Measurements from ENCODE around the gene HEPACAM.

DNA sequence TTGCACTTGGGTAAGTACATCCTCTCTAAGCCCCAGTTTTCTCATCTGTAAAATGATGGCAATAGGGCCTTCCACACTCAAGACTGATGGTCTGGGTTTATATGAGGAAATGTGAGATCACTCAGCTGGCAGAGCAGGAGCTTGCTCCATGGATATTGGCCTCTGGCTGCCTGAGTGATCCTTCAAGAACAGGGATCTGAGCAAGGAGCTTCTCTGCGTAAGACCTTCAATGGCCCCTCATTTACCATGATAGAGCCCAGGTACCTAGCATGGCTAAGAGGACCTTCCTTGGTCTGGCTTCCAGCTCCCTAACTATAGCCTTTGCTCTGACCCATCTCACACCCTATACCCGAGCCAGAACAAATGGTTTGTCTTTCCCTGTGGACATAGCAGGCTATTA, 43.7 kb downstream of the HEPACAM start:
- TF ChIP-seq, protein P1, sequence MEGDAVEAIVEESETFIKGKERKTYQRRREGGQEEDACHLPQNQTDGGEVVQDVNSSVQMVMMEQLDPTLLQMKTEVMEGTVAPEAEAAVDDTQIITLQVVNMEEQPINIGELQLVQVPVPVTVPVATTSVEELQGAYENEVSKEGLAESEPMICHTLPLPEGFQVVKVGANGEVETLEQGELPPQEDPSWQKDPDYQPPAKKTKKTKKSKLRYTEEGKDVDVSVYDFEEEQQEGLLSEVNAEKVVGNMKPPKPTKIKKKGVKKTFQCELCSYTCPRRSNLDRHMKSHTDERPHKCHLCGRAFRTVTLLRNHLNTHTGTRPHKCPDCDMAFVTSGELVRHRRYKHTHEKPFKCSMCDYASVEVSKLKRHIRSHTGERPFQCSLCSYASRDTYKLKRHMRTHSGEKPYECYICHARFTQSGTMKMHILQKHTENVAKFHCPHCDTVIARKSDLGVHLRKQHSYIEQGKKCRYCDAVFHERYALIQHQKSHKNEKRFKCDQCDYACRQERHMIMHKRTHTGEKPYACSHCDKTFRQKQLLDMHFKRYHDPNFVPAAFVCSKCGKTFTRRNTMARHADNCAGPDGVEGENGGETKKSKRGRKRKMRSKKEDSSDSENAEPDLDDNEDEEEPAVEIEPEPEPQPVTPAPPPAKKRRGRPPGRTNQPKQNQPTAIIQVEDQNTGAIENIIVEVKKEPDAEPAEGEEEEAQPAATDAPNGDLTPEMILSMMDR (conservative IDR thresholded peaks at IDR 0.05; ENCODE audit: low read depth, low read length): no peak
- no peak for TF ChIP-seq EZH2phosphoT487 (IDR thresholded peaks at IDR 0.05; ENCODE audit: borderline replicate concordance, low read length)

Data from PC-3 (cell line).